ENCODE measurements around the gene PSMC4. TPM values are rescaled to one million over a fixed set of nuclear protein-coding genes. Genes with fewer than 3 reads are reported as not detected.
A peak's percentile ranks its signal among the peaks of the same experiment; 100 is the strongest.

Gene PSMC4
- total and polyA plus RNA-seq, 7 donors, result 76.0 to 310 (median 132) TPM

DNA sequence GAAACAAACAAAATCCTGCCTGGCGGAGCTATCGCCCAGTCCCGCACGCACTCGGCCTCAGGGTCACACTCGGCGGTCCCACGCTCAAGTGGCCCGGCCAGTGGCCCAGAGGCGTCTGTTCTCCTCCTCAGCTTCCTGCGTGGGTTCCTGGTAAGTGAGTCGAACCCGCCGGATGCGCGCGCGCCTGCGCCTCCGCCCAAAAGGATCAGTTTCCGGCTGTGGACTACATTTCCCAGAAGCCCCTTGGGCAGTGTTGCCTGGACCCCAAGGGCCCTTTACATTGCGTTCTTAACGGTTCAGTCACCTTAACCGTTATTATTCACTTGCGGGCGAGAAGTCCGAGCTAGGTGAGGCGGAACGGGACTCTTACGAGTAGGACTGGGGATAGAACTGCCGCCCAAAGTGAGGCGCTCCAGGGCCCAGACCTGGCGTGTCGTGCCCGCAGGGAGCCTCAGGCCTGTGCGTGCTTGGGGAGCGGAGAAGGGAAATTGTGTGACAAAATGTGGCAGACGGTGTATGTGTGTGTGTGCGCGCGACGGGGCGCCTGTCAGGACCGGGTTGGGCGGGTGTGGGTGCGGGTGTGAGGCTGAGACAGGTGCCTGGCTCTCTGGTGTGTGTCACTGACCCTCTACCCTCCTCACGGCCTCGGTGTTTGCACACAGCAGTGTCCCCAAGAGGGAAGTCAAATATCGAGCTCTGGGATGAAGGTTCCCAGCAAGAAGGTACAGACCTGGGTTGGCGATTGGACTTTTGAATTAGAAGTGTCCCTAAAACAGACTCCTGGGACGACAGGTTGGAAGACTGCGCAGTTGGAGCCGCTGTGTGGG lies 26.1 kb downstream of the PSMC4 start, which contains the start of gene ZNF546:
ZNF546 (plus strand) TSS at position 250 of the 827 bp plus-strand sequence. CDS start 1,267 bp downstream, outside the sequence.
- peaks cover 18% of the 10 kb centered on the region for H3K4me1 ChIP-seq
- DNase-seq (peak; percentile 92 to 94), ATAC-seq (peak; percentile 97 to 98 (median 98))
- no peaks in the 10 kb centered on the region for H3K27me3 ChIP-seq (ENCODE audit: insufficient read depth in 3 of 3, low read length in 2 of 3)
- H3K36me3 ChIP-seq (ENCODE audit: insufficient read depth in 1 of 2, low read depth in 1 of 2), result peaks cover 0 to 31% of the 10 kb centered on the region in 2 donors
- TF ChIP-seq, protein P1, sequence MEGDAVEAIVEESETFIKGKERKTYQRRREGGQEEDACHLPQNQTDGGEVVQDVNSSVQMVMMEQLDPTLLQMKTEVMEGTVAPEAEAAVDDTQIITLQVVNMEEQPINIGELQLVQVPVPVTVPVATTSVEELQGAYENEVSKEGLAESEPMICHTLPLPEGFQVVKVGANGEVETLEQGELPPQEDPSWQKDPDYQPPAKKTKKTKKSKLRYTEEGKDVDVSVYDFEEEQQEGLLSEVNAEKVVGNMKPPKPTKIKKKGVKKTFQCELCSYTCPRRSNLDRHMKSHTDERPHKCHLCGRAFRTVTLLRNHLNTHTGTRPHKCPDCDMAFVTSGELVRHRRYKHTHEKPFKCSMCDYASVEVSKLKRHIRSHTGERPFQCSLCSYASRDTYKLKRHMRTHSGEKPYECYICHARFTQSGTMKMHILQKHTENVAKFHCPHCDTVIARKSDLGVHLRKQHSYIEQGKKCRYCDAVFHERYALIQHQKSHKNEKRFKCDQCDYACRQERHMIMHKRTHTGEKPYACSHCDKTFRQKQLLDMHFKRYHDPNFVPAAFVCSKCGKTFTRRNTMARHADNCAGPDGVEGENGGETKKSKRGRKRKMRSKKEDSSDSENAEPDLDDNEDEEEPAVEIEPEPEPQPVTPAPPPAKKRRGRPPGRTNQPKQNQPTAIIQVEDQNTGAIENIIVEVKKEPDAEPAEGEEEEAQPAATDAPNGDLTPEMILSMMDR (IDR thresholded peaks at IDR 0.05), result no peak
- H3K4me3 ChIP-seq, result peak within 1 kb of the TSS; percentile 96
- peak within 1 kb of the TSS; percentile 86 for H3K27ac ChIP-seq
- intact Hi-C loops (cut with DNase I), result loop anchor here in 1 of 2 donors (2.0 kb wide), 1 partner anchor 26 kb away; the partner anchor contains the start of gene PSMC4
- WGBS, 3 donors, result 3 to 5% (median 4%) methylated on average over 53 of the region's 53 CpGs
- H3K9me3 ChIP-seq, result no peaks in the 10 kb centered on the region

DNA sequence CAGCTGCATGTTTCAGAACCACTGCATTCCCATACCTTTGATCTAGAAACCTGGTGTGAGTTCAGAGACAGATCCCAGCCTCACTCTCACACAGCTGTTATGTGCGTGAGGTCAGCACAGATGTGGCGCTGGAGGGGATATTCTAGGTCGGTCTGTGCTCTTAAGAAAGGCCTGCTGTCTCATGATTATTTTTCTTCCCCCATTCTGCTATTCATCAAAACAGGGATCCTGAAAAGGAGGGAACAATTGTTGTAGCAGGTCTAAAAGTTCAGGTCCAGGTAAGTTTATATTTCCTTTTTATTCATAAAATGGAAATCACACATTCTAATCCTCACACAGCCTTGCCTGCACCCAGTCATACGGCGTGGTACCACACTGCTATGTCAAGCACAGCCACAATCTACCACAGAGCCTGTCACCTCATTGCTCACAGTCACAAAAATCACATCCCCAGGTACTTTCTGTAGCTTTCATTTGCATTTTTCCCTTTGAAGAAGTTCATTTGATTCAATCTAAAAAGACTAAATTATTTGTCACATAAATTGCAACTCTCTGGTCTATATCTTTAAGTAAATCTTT lies 26.8 kb downstream of the PSMC4 start:
- 55 to 70% (median 66%) methylated on average over 5 of the region's 5 CpGs for WGBS, 3 donors
- Histone ChIP-seq H3K27ac (peak overlapping the region; percentile 86), H3K9me3 (no peaks in the 10 kb centered on the region), H3K27me3 (ENCODE audit: insufficient read depth in 3 of 3, low read length in 2 of 3) (no peaks in the 10 kb centered on the region), H3K36me3 (ENCODE audit: insufficient read depth in 1 of 2, low read depth in 1 of 2) (peaks cover 0 to 35% of the 10 kb centered on the region in 2 donors), H3K4me3 (peak overlapping the region; percentile 96), H3K4me1 (peaks cover 18% of the 10 kb centered on the region)
- no peak for DNase-seq
- peak in 1 of 4 donors; percentile 14 for ATAC-seq
- TF ChIP-seq, protein P1 (IDR thresholded peaks at IDR 0.05), result no peak
- intact Hi-C loops (cut with DNase I), result loop anchor here in 1 of 2 donors (2.0 kb wide), 1 partner anchor 27 kb away; the partner anchor contains the start of gene PSMC4

DNA sequence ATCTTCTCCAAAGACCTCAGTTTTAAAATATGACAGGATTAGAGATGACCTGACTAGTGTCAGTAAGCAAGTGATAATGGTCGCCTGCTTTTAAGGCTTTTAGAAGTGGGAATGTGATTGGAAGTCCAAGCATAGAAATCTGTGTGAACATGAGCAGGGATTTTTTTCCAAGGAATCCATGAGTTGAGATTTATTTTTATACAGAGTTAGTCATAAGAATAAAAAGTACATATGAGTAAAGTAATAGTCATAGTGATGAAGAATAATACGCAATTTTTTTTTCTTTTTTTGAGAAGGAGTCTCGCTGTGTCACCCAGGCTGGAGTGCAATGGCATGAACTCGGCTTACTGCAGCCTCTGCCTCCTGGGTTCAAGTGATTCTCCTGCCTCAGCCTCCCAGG lies 27.5 kb downstream of the PSMC4 start:
- no peak for DNase-seq
- Histone ChIP-seq H3K36me3 (ENCODE audit: insufficient read depth in 1 of 2, low read depth in 1 of 2) (peaks cover 0 to 35% of the 10 kb centered on the region in 2 donors), H3K27ac (no peak overlapping the region), H3K9me3 (no peaks in the 10 kb centered on the region), H3K4me1 (peaks cover 18% of the 10 kb centered on the region), H3K27me3 (ENCODE audit: insufficient read depth in 3 of 3, low read length in 2 of 3) (no peaks in the 10 kb centered on the region), H3K4me3 (no peak overlapping the region)
- ATAC-seq, result no peak
- TF ChIP-seq, protein P1 (IDR thresholded peaks at IDR 0.05), result no peak
- intact Hi-C loops (cut with DNase I), result no loop called here
- 83 to 98% (median 94%) methylated on average over 4 of the region's 4 CpGs for WGBS, 3 donors

DNA sequence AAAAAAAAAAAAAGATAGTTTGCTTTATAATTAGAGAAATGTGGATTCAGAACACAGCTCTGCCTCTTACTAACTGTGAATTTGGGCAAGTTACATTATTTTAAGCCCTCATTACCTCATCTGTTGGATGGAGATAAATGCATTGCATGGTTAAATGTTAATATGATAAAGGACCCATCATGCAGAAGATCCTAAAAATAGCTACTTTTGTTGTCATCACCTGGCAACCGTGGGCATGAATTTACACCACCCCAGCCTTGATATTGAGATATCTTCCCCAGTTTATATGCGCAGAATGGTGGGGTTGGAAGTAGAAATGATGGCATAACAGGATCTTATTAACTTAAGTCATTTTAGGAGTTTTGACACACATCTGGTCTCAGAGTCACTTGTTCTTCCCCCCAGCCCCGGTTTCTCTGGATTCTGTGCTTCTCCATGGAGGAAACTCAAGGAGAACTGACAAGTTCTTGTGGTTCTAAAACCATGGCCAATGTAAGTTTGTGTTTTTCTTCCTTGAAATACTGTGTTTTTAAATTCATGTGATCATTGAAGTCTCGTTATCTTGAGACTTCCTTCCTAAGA lies 34.8 kb downstream of the PSMC4 start:
- H3K4me1 ChIP-seq, result peaks cover 5% of the 10 kb centered on the region
- no peak overlapping the region for H3K4me3 ChIP-seq
- intact Hi-C loops (cut with DNase I), result no loop called here
- 73 to 77% (median 74%) methylated on average over 4 of the region's 4 CpGs for WGBS, 3 donors
- TF ChIP-seq, protein P1 (IDR thresholded peaks at IDR 0.05), result no peak
- peaks cover 10% of the 10 kb centered on the region for H3K9me3 ChIP-seq
- H3K36me3 ChIP-seq (ENCODE audit: insufficient read depth in 1 of 2, low read depth in 1 of 2), result peaks cover 11 to 61% of the 10 kb centered on the region in 2 donors
- DNase-seq (no peak), ATAC-seq (no peak)
- no peaks in the 10 kb centered on the region for H3K27me3 ChIP-seq (ENCODE audit: insufficient read depth in 3 of 3, low read length in 2 of 3)
- no peak overlapping the region for H3K27ac ChIP-seq
